ENCODE data around the gene C1R.
"Not testable (repeated sequence)": the region's sequence is repeated elsewhere in the genome, so short reads cannot be mapped to it uniquely, and the experiment has no call there.

The C1R gene

DNA sequence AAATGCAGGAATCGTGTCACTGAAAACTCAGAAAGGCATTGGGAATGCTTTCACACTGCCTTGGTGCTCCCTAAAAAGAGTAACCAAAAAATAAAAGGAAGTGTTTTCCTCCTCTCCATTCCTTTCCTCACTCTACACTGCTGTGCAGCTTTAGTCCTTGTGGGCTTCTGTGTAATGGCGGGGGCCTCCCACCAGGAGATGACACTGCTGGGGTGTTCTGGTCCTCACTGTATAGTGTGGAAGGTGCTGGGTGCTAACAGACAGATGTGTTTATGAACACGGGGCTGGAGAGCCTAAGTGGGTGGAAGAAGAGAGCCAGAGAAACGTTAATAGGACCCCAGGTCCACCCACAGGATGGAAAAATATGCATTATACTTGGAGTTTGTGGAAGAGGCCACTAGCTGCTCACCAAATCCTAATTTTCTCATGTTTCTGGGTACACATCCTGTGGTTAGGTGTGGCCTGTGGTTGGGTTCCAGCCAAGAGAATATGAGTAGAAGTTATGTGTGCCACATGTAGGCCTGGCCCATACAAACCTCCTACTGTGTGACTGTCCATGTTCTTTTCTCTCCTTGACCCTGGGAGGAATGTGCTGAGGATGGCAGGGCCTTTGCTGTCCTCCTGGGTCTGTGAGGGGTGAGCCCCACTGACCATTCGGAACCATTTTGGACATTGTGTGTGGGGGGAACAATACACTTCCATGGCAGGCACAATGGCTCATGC lies 45.7 kb downstream of the C1R start:
- H4K20me1 ChIP-seq, result peaks cover 0 to 5% (median 0%) of the 10 kb centered on the region in 11 experiments; a peak in 1 of 22 replicates
- H3K36me3 ChIP-seq, result no peaks in the 10 kb centered on the region
- TF ChIP-seq Cebpa-rat (IDR thresholded peaks at IDR 0.05), result no peak
- peaks cover 27 to 40% (median 32%) of the 10 kb centered on the region in 10 experiments for H3K4me1 ChIP-seq
- H3K4me2 ChIP-seq, result peak overlapping the region; percentile 71 to 95 (median 83)
- peak overlapping the region in 1 of 10 experiments; percentile 42; a peak in 1 of 20 replicates for H3K4me3 ChIP-seq
- peaks cover 0 to 13% (median 6%) of the 10 kb centered on the region in 11 experiments; a peak in 9 of 22 replicates for H3K9me3 ChIP-seq (replicated peaks in 1 of 11)
- H3K9ac ChIP-seq, result no peak overlapping the region
- no peaks in the 10 kb centered on the region for H3K27me3 ChIP-seq
- H3K27ac ChIP-seq, result peak overlapping the region in 1 of 11 experiments; percentile 58; a peak in 1 of 22 replicates

DNA sequence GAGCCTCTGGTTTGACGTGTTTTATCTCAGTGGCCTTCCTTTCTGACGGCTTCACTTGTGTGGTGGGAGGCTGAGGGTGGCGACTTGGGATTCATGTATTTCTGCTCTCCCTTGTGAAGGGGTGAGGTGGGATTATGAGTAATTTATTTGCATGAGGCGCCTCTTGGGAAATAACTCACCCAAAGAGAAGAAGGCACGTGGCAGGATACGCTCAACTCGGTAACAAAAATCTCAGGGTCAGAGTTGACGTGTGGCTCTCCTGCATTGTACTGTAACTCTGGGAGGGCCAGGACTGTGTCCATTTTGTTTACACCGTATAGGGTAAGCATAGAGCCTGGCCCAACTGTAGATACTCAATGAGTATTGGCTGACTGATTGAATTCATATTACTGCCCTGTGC lies 46.3 kb downstream of the C1R start:
- no peaks in the 10 kb centered on the region for H3K27me3 ChIP-seq
- peaks cover 0 to 7% (median 5%) of the 10 kb centered on the region in 11 experiments; a peak in 8 of 22 replicates for H3K9me3 ChIP-seq (replicated peaks in 1 of 11)
- no peaks in the 10 kb centered on the region for H3K36me3 ChIP-seq
- no peak for TF ChIP-seq Cebpa-rat (IDR thresholded peaks at IDR 0.05)
- peak overlapping the region in 9 of 11 experiments; percentile 71 to 95 (median 83); a peak in 17 of 22 replicates for H3K4me2 ChIP-seq
- no peak overlapping the region for H3K4me3 ChIP-seq
- no peak overlapping the region for H3K9ac ChIP-seq
- peaks cover 27 to 40% (median 32%) of the 10 kb centered on the region in 10 experiments for H3K4me1 ChIP-seq
- no peak overlapping the region for H3K27ac ChIP-seq
- peaks cover 0 to 5% (median 0%) of the 10 kb centered on the region in 11 experiments; a peak in 1 of 22 replicates for H4K20me1 ChIP-seq

DNA sequence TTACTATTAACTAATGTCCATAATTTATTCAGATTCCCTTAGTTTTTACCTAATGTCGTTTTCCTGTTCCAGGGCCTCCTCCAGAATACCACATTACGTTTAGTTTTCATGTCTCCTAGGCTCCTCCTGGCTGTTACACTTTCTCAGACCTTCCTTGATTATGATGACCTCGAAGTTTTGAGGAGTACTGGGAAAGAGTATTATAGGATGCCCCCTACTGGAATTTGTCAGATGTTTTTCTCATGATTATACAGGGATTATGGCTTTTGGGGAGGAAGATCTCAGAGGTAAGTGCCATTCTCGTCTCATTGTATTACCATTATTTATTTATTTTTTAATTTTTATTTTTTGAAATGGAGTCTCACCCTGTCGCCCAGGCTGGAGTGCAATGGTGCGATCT lies 49.4 kb downstream of the C1R start:
- no peak overlapping the region for H3K4me2 ChIP-seq
- TF ChIP-seq Cebpa-rat (IDR thresholded peaks at IDR 0.05), result no peak
- H3K36me3 ChIP-seq, result no peaks in the 10 kb centered on the region
- H3K4me3 ChIP-seq, result no peak overlapping the region
- H3K27me3 ChIP-seq, result no peaks in the 10 kb centered on the region
- H4K20me1 ChIP-seq, result peaks cover 0 to 5% (median 0%) of the 10 kb centered on the region in 11 experiments; a peak in 1 of 22 replicates
- H3K9me3 ChIP-seq (replicated peaks in 1 of 11), result 0 out of 22 replicates have a peak, but pooled peaks cover 0 to 6% (median 0%) of the 10 kb centered on the region in 11 experiments
- H3K4me1 ChIP-seq, result peaks cover 18 to 27% (median 21%) of the 10 kb centered on the region in 10 experiments
- no peak overlapping the region for H3K9ac ChIP-seq
- no peak overlapping the region for H3K27ac ChIP-seq

DNA sequence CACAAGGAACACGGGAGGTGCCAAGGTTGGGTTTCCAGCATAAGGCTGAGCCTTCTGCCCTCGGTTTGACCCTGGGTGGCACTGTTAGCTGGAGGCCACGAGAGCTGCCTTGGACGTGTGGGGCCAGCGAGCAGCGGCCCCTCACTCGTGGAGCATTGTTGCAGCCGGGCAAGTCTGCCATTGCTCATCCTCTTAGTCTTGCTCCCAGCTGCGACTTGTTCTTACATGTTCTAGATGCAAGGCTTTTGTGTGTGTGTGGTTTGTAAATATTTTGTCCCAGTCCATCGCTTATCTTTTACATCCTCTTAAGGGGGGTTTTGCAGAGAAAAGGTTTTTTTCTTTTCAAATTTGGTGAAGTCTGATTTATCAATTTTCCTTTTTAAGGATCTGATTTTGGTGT lies 52.8 kb downstream of the C1R start:
- TF ChIP-seq Cebpa-rat (IDR thresholded peaks at IDR 0.05), result no peak
- H3K4me3 ChIP-seq, result no peak overlapping the region
- peaks cover 0 to 5% (median 0%) of the 10 kb centered on the region in 10 experiments; a peak in 4 of 20 replicates for H3K4me1 ChIP-seq
- H3K27ac ChIP-seq, result no peak overlapping the region
- no peaks in the 10 kb centered on the region for H4K20me1 ChIP-seq
- H3K9me3 ChIP-seq (replicated peaks in 1 of 11), result 0 out of 22 replicates have a peak, but pooled peaks cover 0 to 6% (median 0%) of the 10 kb centered on the region in 11 experiments
- H3K9ac ChIP-seq, result no peak overlapping the region
- no peaks in the 10 kb centered on the region for H3K27me3 ChIP-seq
- H3K4me2 ChIP-seq, result no peak overlapping the region
- no peaks in the 10 kb centered on the region for H3K36me3 ChIP-seq

DNA sequence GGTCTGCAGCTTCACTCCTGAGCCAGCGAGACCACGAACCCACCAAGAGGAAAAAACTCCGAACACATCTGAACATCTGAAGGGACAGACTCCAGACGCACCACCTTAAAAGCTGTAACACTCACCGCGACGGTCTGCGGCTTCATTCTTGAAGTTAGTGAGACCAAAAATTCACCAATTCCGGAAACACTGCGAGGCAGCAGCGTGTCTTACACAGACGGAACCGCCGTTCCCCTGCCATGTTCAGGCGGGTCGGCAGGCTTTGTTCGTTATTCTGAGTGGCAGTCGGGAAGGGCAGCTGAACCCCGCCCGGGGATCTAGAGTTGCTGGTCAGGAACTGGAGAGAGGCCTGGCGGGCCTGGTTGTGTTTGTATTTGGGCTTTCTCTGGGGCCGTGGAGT lies 53.7 kb downstream of the C1R start:
- no peak for TF ChIP-seq Cebpa-rat (IDR thresholded peaks at IDR 0.05)
- H4K20me1 ChIP-seq, result no peaks in the 10 kb centered on the region
- peaks cover 0 to 5% (median 0%) of the 10 kb centered on the region in 10 experiments; a peak in 4 of 20 replicates for H3K4me1 ChIP-seq
- H3K9me3 ChIP-seq (replicated peaks in 1 of 11), result 0 out of 22 replicates have a peak, but pooled peaks cover 0 to 6% (median 0%) of the 10 kb centered on the region in 11 experiments
- no peak overlapping the region for H3K27ac ChIP-seq
- H3K4me3 ChIP-seq, result no peak overlapping the region
- H3K4me2 ChIP-seq, result no peak overlapping the region
- H3K27me3 ChIP-seq, result no peaks in the 10 kb centered on the region
- H3K9ac ChIP-seq, result no peak overlapping the region
- H3K36me3 ChIP-seq, result no peaks in the 10 kb centered on the region

DNA sequence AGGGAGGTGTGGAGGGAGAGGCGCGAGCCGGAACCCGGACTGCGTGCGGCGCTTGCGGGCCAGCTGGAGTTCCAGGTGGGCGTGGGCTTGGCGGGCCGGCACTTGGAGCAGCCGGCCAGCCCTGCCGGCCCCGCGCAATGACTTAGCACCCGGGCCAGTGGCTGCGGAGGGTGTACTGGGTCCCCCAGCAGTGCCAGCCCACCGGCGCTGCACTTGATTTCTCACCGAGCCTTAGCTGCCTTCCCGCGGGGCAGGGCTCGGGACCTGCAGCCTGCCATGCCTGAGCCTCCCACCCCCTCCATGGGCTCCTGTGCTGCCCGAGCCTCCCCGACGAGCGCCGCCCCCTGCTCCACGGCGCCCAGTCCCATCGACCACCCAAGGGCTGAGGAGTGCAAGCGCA lies 54.8 kb downstream of the C1R start:
- not testable (repeated sequence) for H3K36me3 ChIP-seq; H4K20me1 ChIP-seq; H3K9me3 ChIP-seq (replicated peaks in 1 of 11); H3K4me1 ChIP-seq; H3K4me2 ChIP-seq; H3K27me3 ChIP-seq; H3K4me3 ChIP-seq; H3K9ac ChIP-seq; H3K27ac ChIP-seq

DNA sequence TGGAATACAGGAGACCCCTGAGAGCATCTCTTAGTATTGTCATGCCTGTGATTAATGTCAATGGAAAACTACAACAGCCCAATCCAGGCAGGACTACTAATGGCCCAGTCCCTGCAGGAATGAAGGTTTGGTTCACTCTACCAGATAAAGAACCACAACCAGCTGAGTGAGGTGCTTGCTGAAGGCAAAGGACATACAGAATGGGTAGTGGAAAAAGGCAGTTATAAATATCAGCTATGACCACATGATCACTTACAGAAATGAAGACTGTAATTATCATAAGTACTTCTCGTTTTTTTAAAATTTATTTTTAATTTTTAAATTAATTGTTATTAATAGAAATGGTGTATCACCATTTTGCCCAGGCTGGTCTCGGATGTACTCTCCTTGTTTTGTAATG lies 56.8 kb downstream of the C1R start:
- Histone ChIP-seq H3K36me3 (no peaks in the 10 kb centered on the region), H3K9me3 (replicated peaks in 1 of 11) (peaks cover 0 to 12% (median 4%) of the 10 kb centered on the region in 11 experiments; a peak in 2 of 22 replicates), H4K20me1 (no peaks in the 10 kb centered on the region; a peak in 1 of 22 replicates), H3K4me2 (peak overlapping the region in 2 of 11 experiments; percentile 20 to 28; a peak in 2 of 22 replicates), H3K9ac (no peak overlapping the region), H3K4me1 (peaks cover 0 to 5% (median 0%) of the 10 kb centered on the region in 10 experiments; a peak in 4 of 20 replicates), H3K27ac (no peak overlapping the region), H3K27me3 (no peaks in the 10 kb centered on the region), H3K4me3 (no peak overlapping the region)
- no peak for TF ChIP-seq Cebpa-rat (IDR thresholded peaks at IDR 0.05)

DNA sequence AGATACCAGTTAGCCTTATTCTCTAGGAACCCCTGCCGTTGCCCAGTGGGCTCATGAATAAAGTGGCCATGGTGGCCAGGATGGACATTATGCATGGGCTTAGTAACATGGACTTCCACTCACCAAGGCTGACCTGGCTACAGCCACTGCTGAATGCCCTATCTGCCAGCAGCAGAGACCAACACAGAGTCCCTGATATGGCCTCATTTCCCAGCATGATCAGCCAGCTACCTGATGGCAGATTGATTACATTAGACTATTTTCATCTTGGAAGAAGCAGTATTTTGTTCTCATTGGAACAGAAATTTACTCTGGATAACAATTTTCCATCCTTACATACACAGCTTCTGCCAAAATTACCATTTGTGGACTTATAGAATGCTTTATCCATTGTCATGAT lies 57.8 kb downstream of the C1R start:
- H3K4me2 ChIP-seq, result no peak overlapping the region
- no peaks in the 10 kb centered on the region; a peak in 1 of 22 replicates for H4K20me1 ChIP-seq
- no peaks in the 10 kb centered on the region for H3K27me3 ChIP-seq
- H3K4me1 ChIP-seq, result peaks cover 0 to 5% (median 0%) of the 10 kb centered on the region in 10 experiments; a peak in 4 of 20 replicates
- H3K36me3 ChIP-seq, result no peaks in the 10 kb centered on the region
- no peak for TF ChIP-seq Cebpa-rat (IDR thresholded peaks at IDR 0.05)
- H3K27ac ChIP-seq, result no peak overlapping the region
- H3K9me3 ChIP-seq (replicated peaks in 1 of 11), result peaks cover 0 to 14% (median 6%) of the 10 kb centered on the region in 11 experiments; a peak in 2 of 22 replicates
- no peak overlapping the region for H3K4me3 ChIP-seq
- H3K9ac ChIP-seq, result no peak overlapping the region

DNA sequence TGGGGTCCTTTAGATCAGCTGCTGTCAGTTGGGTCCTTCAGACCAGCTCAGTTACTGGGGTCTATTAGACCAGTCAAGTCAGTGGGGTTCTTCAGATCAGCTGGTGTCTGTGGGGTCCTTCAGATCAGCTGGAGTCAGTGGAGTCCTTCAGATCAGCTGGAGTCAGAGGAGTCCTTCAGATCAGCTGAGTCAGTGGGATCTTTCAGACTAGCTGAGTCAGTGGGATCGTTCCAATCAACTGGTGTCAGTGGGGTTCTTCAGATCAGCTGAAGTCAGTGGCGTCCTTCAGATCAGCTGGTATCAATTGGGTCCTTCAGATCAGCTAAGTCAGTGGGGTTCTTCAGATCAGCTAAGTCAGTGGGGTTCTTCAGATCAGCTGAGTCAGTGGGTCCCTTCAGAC lies 59.3 kb downstream of the C1R start:
- Histone ChIP-seq H3K36me3 (no peaks in the 10 kb centered on the region), H4K20me1 (no peaks in the 10 kb centered on the region; a peak in 1 of 22 replicates), H3K9me3 (replicated peaks in 1 of 11) (peaks cover 0 to 14% (median 6%) of the 10 kb centered on the region in 11 experiments; a peak in 2 of 22 replicates), H3K27me3 (no peaks in the 10 kb centered on the region), H3K4me3 (no peak overlapping the region), H3K4me1 (peaks cover 0 to 5% (median 0%) of the 10 kb centered on the region in 10 experiments; a peak in 4 of 20 replicates), H3K4me2 (no peak overlapping the region), H3K27ac (no peak overlapping the region), H3K9ac (no peak overlapping the region)
- no peak for TF ChIP-seq Cebpa-rat (IDR thresholded peaks at IDR 0.05)

All from BLaER1 treated with 17β-estradiol and CSF1 and Interleukin-3, amounts not matched to agents 10 nM and 100 nM (cell line).